Natural killer cell (primary cell): Measurements from ENCODE around the gene SNX30. TPM values are rescaled to one million over a fixed set of nuclear protein-coding genes. Genes with fewer than 3 reads are reported as not detected.

Experiments used
- ATAC-seq, 3 donors: fragments of 150-1000 bp in 2 of 3; fragments of 200-7000 bp in 1 of 3; cut with Tn5 transposase; 1 replicate in 1 of 3; 2 replicates in 2 of 3; pipeline ENCODE4 v1.10.0; 2021; ENCODE audit warnings: mild to moderate bottlenecking in 2 of 3, moderate library complexity in 2 of 3
- DNase-seq, 2 donors: peaks; one replicate each; pipeline versions ENCODE4 v3.0.0 to v3.0.0-alpha.2; 2013 to 2021; ENCODE audit warnings: mixed read lengths in 1 of 2
- H3K27ac ChIP-seq: one replicate; pipeline ENCODE4 v1.5.1; 2013; ENCODE audit warnings: mild to moderate bottlenecking, low read length
- H3K27me3 ChIP-seq: one replicate; pipeline ENCODE4 v1.6.1; 2013; ENCODE audit warnings: low read length; ENCODE audit not compliant: control insufficient read depth, insufficient read depth
- H3K36me3 ChIP-seq: one replicate; pipeline ENCODE4 v1.6.1; 2013; ENCODE audit warnings: low read length; ENCODE audit not compliant: control insufficient read depth, insufficient read depth
- H3K4me1 ChIP-seq: one replicate; pipeline ENCODE4 v1.6.1; 2013; ENCODE audit warnings: low read length; ENCODE audit not compliant: control insufficient read depth, insufficient read depth
- H3K4me3 ChIP-seq: one replicate; pipeline ENCODE4 v1.5.1; 2013; ENCODE audit warnings: low read length
- H3K9me3 ChIP-seq: one replicate; pipeline ENCODE4 v1.6.1; 2013; ENCODE audit warnings: low read length; ENCODE audit not compliant: control insufficient read depth, insufficient read depth
- H3K27ac Mint-ChIP-seq, 2 donors: one replicate each; pipeline ENCODE4 v1.8.0; 2022; ENCODE audit warnings: mild to moderate bottlenecking in 2 of 2, mixed read lengths in 2 of 2, moderate library complexity in 1 of 2
- H3K27me3 Mint-ChIP-seq, 2 donors: one replicate each; pipeline ENCODE4 v1.8.0; 2022; ENCODE audit warnings: low read depth in 2 of 2, mixed read lengths in 2 of 2
- H3K36me3 Mint-ChIP-seq: one replicate; pipeline ENCODE4 v1.8.0; 2022; ENCODE audit warnings: mixed read lengths
- H3K4me1 Mint-ChIP-seq, 2 donors: one replicate each; pipeline ENCODE4 v1.8.0; 2022; ENCODE audit warnings: mixed read lengths in 2 of 2
- H3K4me3 Mint-ChIP-seq: one replicate; pipeline ENCODE4 v1.8.0; 2022; ENCODE audit warnings: mild to moderate bottlenecking, moderate library complexity, mixed read lengths
- H3K9me3 Mint-ChIP-seq, 2 donors: one replicate each; pipeline ENCODE4 v1.8.0; 2022; ENCODE audit warnings: mixed read lengths in 2 of 2
- CTCF ChIP-seq: fragments of 200-600 bp; IDR thresholded peaks from one replicate; pipeline ENCODE4 v1.8.0; 2022; ENCODE audit warnings: antibody characterized with exemption
- WGBS: methylation state at CpG from one replicate; pipeline ENCODE4 v1.1.7; 2013; ENCODE audit warnings: missing lambda C conversion rate; ENCODE audit not compliant: insufficient coverage; 5-methylcytosine and 5-hydroxymethylcytosine counted together
- intact Hi-C: fragments of 100-400 bp; cut with micrococcal nuclease; formaldehyde crosslinking; loops from one replicate; pipeline ENCODE4 v1.14.2; 2022
- total RNA-seq, 4 donors: library from RNA; stranded (reverse); fragments of 120-200 nt in 1 of 4; gene quantifications; one replicate each; pipeline versions ENCODE4 v1.2.3 to v1.2.4, GENCODE V29; 2013 to 2022

The SNX30 gene, protein sequence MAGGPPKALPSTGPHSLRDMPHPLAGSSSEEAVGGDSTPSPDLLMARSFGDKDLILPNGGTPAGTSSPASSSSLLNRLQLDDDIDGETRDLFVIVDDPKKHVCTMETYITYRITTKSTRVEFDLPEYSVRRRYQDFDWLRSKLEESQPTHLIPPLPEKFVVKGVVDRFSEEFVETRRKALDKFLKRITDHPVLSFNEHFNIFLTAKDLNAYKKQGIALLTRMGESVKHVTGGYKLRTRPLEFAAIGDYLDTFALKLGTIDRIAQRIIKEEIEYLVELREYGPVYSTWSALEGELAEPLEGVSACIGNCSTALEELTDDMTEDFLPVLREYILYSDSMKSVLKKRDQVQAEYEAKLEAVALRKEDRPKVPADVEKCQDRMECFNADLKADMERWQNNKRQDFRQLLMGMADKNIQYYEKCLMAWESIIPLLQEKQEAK
- total RNA-seq = 10 to 100 TPM in 1 of 3 donors, 1 to 10 TPM in 2; 8.5 to 10.5 (median 9.3) TPM
- 15.9 TPM for total RNA-seq (2013)

DNA sequence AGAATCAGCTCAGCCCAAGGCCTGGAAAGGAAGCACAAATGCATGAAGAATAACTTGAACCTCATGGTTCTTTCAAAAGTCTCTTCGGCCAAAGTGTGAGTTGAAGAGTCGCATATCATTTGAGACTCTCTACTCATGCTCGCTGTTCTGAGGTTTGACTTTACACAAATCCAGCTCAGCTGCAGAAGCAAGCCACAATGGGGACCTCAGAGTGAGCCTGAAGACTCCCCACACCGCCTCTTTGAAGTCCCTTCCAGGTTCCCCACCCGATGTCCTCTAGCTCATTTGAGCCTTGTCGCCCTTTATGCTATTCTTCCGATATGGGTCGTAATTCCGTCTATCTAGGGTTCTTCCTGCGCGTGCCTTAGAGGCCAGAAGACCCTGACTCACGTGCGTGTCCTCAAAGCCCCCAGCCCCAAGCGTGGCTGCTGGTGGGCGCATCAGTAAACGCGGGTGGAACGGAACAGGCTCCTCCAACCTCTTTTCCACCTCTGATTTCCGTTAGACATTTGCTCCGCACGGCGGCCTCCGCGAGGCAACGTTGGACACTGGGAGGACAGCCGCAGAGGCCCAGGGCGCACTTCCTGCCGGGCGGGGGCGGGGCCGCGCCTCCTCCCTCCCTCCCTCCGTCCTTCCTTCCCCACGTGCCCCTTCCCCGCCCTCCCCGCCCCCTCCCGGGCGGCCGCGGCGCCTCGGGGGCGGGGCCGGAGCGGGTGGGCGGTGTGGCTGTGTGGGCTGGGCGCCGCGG is at the start of gene SNX30:
Gene SNX30, plus strand, starts transcription at position 745 of the 748 bp plus-strand sequence. CDS start 242 bp downstream, outside the sequence.
- Mint-ChIP-seq H3K27me3 (no peaks in the 10 kb centered on the region), H3K9me3 (no peaks in the 10 kb centered on the region), H3K4me1 (peaks cover 53 to 59% of the 10 kb centered on the region in 2 donors), H3K4me3 (peak within 1 kb of the TSS; percentile 91), H3K27ac (peak within 1 kb of the TSS; percentile 85 to 89), H3K36me3 (no peaks in the 10 kb centered on the region)
- Histone ChIP-seq H3K27me3 (no peaks in the 10 kb centered on the region), H3K4me1 (peaks cover 47% of the 10 kb centered on the region), H3K4me3 (peak within 1 kb of the TSS; percentile 64), H3K9me3 (no peaks in the 10 kb centered on the region), H3K27ac (peak within 1 kb of the TSS; percentile 78), H3K36me3 (no peaks in the 10 kb centered on the region)
- ATAC-seq (peak; percentile 79 to 95 (median 89)), DNase-seq (peak; percentile 75 to 89)
- 2% methylated on average over 45 of the region's 49 CpGs for WGBS
- TF ChIP-seq CTCF = no peak
- intact Hi-C loops = loop anchor here (1.0 to 10.0 kb wide), 3 partner anchors 33 to 575 kb away; partner anchors contain the start of genes PTBP3 and SUSD1

GRCh38 chr9:112703304-112703703 is 47.3 kb upstream of the SNX30 start:
- peaks cover 8% of the 10 kb centered on the region for H3K36me3 ChIP-seq

GRCh38 chr9:112705768-112706427 is 44.7 kb upstream of the SNX30 start:
- Histone ChIP-seq H3K4me1 (no peaks in the 10 kb centered on the region), H3K9me3 (no peaks in the 10 kb centered on the region), H3K36me3 (peaks cover 4% of the 10 kb centered on the region), H3K27ac (no peak overlapping the region), H3K4me3 (no peak overlapping the region), H3K27me3 (no peaks in the 10 kb centered on the region)
- no peak for ATAC-seq
- Mint-ChIP-seq H3K9me3 (no peaks in the 10 kb centered on the region), H3K4me3 (no peak overlapping the region), H3K4me1 (peaks cover 10 to 16% of the 10 kb centered on the region in 2 donors), H3K36me3 (no peaks in the 10 kb centered on the region), H3K27me3 (no peaks in the 10 kb centered on the region), H3K27ac (peak overlapping the region in 1 of 2 donors; percentile 36)
- WGBS = 94% methylated on average over 6 of the region's 6 CpGs
- no peak for TF ChIP-seq CTCF
- intact Hi-C loops = no loop called here
- DNase-seq = no peak

More at GRCh38 chr9:112703304-112703703, 47.3 kb upstream of the SNX30 start:
- H3K27ac Mint-ChIP-seq = no peak overlapping the region
- DNase-seq (no peak), ATAC-seq (no peak)
- H3K9me3 Mint-ChIP-seq = no peaks in the 10 kb centered on the region
- H3K36me3 Mint-ChIP-seq = no peaks in the 10 kb centered on the region
- H3K4me3 Mint-ChIP-seq = no peak overlapping the region
- peaks cover 4% of the 10 kb centered on the region for H3K4me1 ChIP-seq
- H3K27me3 ChIP-seq = no peaks in the 10 kb centered on the region
- no peaks in the 10 kb centered on the region for H3K9me3 ChIP-seq
- TF ChIP-seq CTCF = no peak
- peaks cover 7 to 13% of the 10 kb centered on the region in 2 donors for H3K4me1 Mint-ChIP-seq
- no peak overlapping the region for H3K4me3 ChIP-seq
- intact Hi-C loops = no loop called here
- WGBS = 97% methylated on average over 2 of the region's 2 CpGs
- H3K27ac ChIP-seq = no peak overlapping the region
- H3K27me3 Mint-ChIP-seq = no peaks in the 10 kb centered on the region
